ENCODE measurements around the gene CRYBA2. TPM values are rescaled to one million over a fixed set of nuclear protein-coding genes. Genes with fewer than 3 reads are reported as not detected.

CRYBA2 gene
- total and polyA plus RNA-seq, 2 experiments from 2014 or later = not detected

DNA sequence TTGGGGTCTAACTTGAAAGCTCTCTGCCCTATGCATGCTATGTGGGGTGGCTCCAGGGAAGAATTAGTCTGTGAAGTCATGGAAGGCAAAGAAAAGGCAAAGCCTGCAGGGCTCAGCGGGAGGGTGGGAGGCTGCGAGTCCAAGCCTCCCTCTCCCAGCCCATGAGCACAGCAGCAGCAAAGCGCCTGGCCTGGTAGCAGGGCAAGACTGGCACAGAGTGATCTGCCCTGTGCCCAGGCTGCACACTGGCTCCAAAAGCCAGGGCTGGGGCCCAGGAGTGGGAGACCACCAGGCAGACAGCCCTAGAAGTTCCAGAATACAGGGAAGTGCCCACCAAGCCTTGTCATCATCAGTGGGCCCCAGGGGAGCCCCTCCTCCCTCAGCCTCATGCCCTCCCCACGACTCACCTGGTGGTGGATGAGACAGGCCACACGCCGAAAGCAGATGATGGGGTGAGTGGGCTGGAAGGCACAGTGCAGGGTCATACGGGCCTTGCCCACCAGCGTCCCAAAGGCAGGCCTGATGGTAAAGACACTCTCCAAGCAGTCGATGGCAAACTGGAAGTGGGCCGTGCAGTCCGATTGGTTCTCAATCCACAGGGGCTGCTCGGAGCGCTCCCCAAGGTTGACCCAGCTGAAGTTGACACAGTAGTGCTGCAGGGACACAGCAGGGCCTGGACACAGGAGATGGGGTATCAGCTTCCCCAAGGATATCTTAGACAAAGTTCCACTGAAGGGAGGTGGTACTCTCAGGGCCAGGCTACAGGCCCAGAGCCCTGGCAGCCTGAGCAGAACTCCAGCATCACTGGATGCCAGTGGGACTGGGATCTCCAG, 36.0 kb upstream of the CRYBA2 start:
- DNase-seq = no peak
- Histone ChIP-seq H4K20me1 (ENCODE audit: insufficient read depth) (no peaks in the 10 kb centered on the region), H3K36me3 (ENCODE audit: low read depth) (no peaks in the 10 kb centered on the region), H3K9ac (no peak overlapping the region), H3K27me3 (replicated peaks; ENCODE audit: insufficient read depth) (peaks cover 39% of the 10 kb centered on the region), H3K4me3 (no peak overlapping the region), H2AFZ (no peak overlapping the region), H3F3A (ENCODE audit: insufficient read depth) (no peaks in the 10 kb centered on the region), H3K4me1 (ENCODE audit: insufficient read depth) (no peaks in the 10 kb centered on the region), H3K4me2 (ENCODE audit: unreplicated experiment) (no peak overlapping the region), H3K79me2 (ENCODE audit: insufficient read depth) (no peaks in the 10 kb centered on the region), H3K9me3 (ENCODE audit: low read depth) (no peaks in the 10 kb centered on the region), H3K27ac (no peak overlapping the region), H3K9me2 (ENCODE audit: insufficient read depth) (no peaks in the 10 kb centered on the region)
- WGBS, 2 experiments (ENCODE audit: low coverage in 1 of 2, low lambda C conversion rate in 2 of 2, missing lambda C conversion rate in 2 of 2) = 61 to 63% methylated on average over 13 of the region's 13 CpGs
- TF ChIP-seq EZH2phosphoT487 (IDR thresholded peaks at IDR 0.05; ENCODE audit: insufficient read depth, low read depth) (no peak), EZH2 (IDR thresholded peaks at IDR 0.05; ENCODE audit: insufficient read depth, poor library complexity, severe bottlenecking) (no peak)
- in situ Hi-C loops (cut with MboI) = no loop called here

DNA sequence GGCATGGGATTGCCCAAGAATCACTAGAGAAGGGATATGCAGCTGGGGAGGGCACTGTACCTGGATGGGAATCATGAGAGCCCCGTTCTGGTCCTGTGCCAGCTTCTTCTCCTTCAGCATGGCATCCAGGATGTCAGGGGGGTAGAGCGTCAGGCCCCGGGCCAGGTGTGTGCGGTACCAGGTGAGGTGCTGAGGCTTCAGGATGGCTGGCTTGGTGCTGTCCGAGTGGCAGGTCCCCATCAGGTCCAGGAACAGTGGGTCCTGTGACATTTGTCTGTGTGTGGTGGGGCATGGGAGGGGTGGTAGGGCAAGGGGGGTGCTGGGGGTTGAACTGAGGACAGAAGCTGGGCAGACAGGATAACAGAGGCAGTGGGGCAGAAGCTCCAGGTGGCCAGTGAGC, 34.9 kb upstream of the CRYBA2 start:
- peaks cover 34% of the 10 kb centered on the region for H3K27me3 ChIP-seq (replicated peaks; ENCODE audit: insufficient read depth)
- DNase-seq = no peak
- WGBS, 2 experiments (ENCODE audit: low coverage in 1 of 2, low lambda C conversion rate in 2 of 2, missing lambda C conversion rate in 2 of 2) = 49 to 55% methylated on average over 5 of the region's 5 CpGs

DNA sequence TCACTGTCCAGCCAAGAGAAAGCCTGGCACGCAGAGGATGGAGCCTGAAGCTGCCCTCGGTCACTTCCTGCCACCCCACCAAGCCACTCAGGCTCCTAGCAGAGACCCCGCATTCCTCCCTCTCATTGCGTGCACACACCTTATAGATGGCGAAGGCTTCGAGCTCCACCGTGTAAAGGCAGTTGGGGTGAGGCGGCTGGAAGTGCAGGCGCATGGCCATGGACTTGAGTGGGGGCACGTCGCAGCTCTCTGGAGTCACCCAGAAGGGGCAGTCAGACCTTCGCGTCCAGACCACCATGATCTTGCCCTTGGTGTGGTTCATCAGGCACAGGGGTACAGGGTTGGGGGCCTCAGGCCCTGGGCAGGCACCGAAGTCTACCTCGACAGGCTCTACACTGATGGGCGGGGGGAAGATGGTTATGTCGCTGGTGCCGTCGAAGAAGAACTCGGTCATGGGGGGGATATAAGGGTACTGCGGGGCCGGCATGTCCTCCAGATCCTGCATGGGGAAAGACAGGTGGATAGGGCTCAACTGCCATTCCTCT, 34.4 kb upstream of the CRYBA2 start:
- H3K4me1 ChIP-seq (ENCODE audit: insufficient read depth) = no peaks in the 10 kb centered on the region
- DNase-seq = no peak
- TF ChIP-seq EZH2 (IDR thresholded peaks at IDR 0.05; ENCODE audit: insufficient read depth, poor library complexity, severe bottlenecking) = no peak
- no peak for TF ChIP-seq EZH2phosphoT487 (IDR thresholded peaks at IDR 0.05; ENCODE audit: insufficient read depth, low read depth)
- H3K79me2 ChIP-seq (ENCODE audit: insufficient read depth) = no peaks in the 10 kb centered on the region
- peaks cover 28% of the 10 kb centered on the region for H3K27me3 ChIP-seq (replicated peaks; ENCODE audit: insufficient read depth)
- no peaks in the 10 kb centered on the region for H4K20me1 ChIP-seq (ENCODE audit: insufficient read depth)
- no peaks in the 10 kb centered on the region for H3K9me2 ChIP-seq (ENCODE audit: insufficient read depth)
- no peak overlapping the region for H2AFZ ChIP-seq
- no peaks in the 10 kb centered on the region for H3K9me3 ChIP-seq (ENCODE audit: low read depth)
- no peaks in the 10 kb centered on the region for H3K36me3 ChIP-seq (ENCODE audit: low read depth)
- in situ Hi-C loops (cut with MboI) = no loop called here
- no peak overlapping the region for H3K4me3 ChIP-seq
- H3K9ac ChIP-seq = no peak overlapping the region
- no peak overlapping the region for H3K4me2 ChIP-seq (ENCODE audit: unreplicated experiment)
- no peak overlapping the region for H3K27ac ChIP-seq
- WGBS, 2 experiments (ENCODE audit: low coverage in 1 of 2, low lambda C conversion rate in 2 of 2, missing lambda C conversion rate in 2 of 2) = 80% methylated on average over 21 of the region's 22 CpGs
- no peaks in the 10 kb centered on the region for H3F3A ChIP-seq (ENCODE audit: insufficient read depth)

More for the DNA sequence above, 34.9 kb upstream of the CRYBA2 start:
- Histone ChIP-seq H3K9me3 (ENCODE audit: low read depth) (no peaks in the 10 kb centered on the region), H3K27ac (no peak overlapping the region), H4K20me1 (ENCODE audit: insufficient read depth) (no peaks in the 10 kb centered on the region), H3K36me3 (ENCODE audit: low read depth) (no peaks in the 10 kb centered on the region), H3F3A (ENCODE audit: insufficient read depth) (no peaks in the 10 kb centered on the region), H3K4me1 (ENCODE audit: insufficient read depth) (no peaks in the 10 kb centered on the region), H3K4me2 (ENCODE audit: unreplicated experiment) (no peak overlapping the region), H2AFZ (no peak overlapping the region), H3K9me2 (ENCODE audit: insufficient read depth) (no peaks in the 10 kb centered on the region), H3K4me3 (no peak overlapping the region), H3K79me2 (ENCODE audit: insufficient read depth) (no peaks in the 10 kb centered on the region), H3K9ac (no peak overlapping the region)
- TF ChIP-seq EZH2 (IDR thresholded peaks at IDR 0.05; ENCODE audit: insufficient read depth, poor library complexity, severe bottlenecking) = no peak
- TF ChIP-seq EZH2phosphoT487 (IDR thresholded peaks at IDR 0.05; ENCODE audit: insufficient read depth, low read depth) = no peak
- in situ Hi-C loops (cut with MboI) = no loop called here

DNA sequence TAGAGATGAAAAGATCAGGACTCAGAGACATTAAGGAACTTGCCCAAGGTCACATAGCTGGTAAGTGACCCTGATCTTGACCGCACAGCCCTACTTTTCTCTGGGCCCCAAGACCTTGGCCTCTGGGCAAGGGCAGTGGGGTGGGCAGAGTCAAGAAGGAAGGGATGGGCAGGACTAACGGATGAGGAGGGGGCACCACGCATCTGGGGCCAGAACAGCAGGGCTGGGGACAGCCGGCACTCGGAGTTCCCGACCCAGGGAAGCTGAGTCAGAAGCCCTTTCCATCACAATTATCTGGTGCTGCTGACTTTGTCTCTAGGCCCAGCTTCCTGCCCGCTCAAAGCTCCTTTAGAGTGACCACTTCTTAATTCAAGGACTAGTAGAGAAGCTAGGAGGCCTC, 33.7 kb upstream of the CRYBA2 start:
- Histone ChIP-seq H3K4me1 (ENCODE audit: insufficient read depth) (no peaks in the 10 kb centered on the region), H4K20me1 (ENCODE audit: insufficient read depth) (no peaks in the 10 kb centered on the region), H3K79me2 (ENCODE audit: insufficient read depth) (no peaks in the 10 kb centered on the region), H2AFZ (no peak overlapping the region), H3K27ac (no peak overlapping the region), H3K4me3 (no peak overlapping the region), H3K4me2 (ENCODE audit: unreplicated experiment) (no peak overlapping the region), H3K9me2 (ENCODE audit: insufficient read depth) (no peaks in the 10 kb centered on the region), H3K36me3 (ENCODE audit: low read depth) (no peaks in the 10 kb centered on the region), H3K9me3 (ENCODE audit: low read depth) (no peaks in the 10 kb centered on the region), H3K9ac (no peak overlapping the region), H3F3A (ENCODE audit: insufficient read depth) (no peaks in the 10 kb centered on the region), H3K27me3 (replicated peaks; ENCODE audit: insufficient read depth) (peaks cover 24% of the 10 kb centered on the region)
- WGBS, 2 experiments (ENCODE audit: low coverage in 1 of 2, low lambda C conversion rate in 2 of 2, missing lambda C conversion rate in 2 of 2) = 54 to 64% methylated on average over 7 of the region's 7 CpGs
- TF ChIP-seq EZH2 (IDR thresholded peaks at IDR 0.05; ENCODE audit: insufficient read depth, poor library complexity, severe bottlenecking) = no peak
- no peak for TF ChIP-seq EZH2phosphoT487 (IDR thresholded peaks at IDR 0.05; ENCODE audit: insufficient read depth, low read depth)
- in situ Hi-C loops (cut with MboI) = no loop called here
- DNase-seq = no peak
